KMS-11 (cell line): ENCODE measurements around the gene DENND1A.

ENCODE experiments used
- H2AFZ ChIP-seq: fragments of 200-600 bp; sonication (generic); 2 replicates; pipeline ENCODE4 v1.6.1; 2016; ENCODE audit warnings: antibody characterized with exemption, mixed run types, low read depth
- H3K27ac ChIP-seq: fragments of 200-600 bp; sonication (generic); 2 replicates; pipeline ENCODE4 v1.6.1; 2016; ENCODE audit warnings: mild to moderate bottlenecking, mixed run types
- H3K27me3 ChIP-seq: fragments of 200-600 bp; sonication (generic); 2 replicates; pipeline ENCODE4 v1.6.1; 2017; ENCODE audit warnings: mild to moderate bottlenecking, low read depth, mixed run types, moderate library complexity; ENCODE audit not compliant: insufficient read depth
- H3K36me3 ChIP-seq: fragments of 200-600 bp; sonication (generic); 2 replicates; pipeline ENCODE4 v1.6.1; 2017; ENCODE audit warnings: mild to moderate bottlenecking, mixed run types; ENCODE audit not compliant: insufficient read depth
- H3K4me1 ChIP-seq: fragments of 200-600 bp; sonication (generic); 2 replicates; pipeline ENCODE4 v1.6.1; 2016; ENCODE audit warnings: mild to moderate bottlenecking, low read depth, mixed run types; ENCODE audit not compliant: poor library complexity, severe bottlenecking
- H3K4me2 ChIP-seq: fragments of 200-600 bp; sonication (generic); 2 replicates; pipeline ENCODE4 v1.7.0; 2016; ENCODE audit warnings: mild to moderate bottlenecking, mixed run types
- H3K4me3 ChIP-seq: fragments of 200-600 bp; sonication (generic); IDR thresholded peaks from 2 replicates; pipeline ENCODE4 v1.6.1; 2017; ENCODE audit warnings: low read depth, low read length, mixed read lengths; ENCODE audit not compliant: insufficient read depth
- H3K79me2 ChIP-seq: fragments of 200-600 bp; sonication (generic); 2 replicates; pipeline ENCODE4 v1.6.1; 2016; ENCODE audit warnings: low read depth, mixed run types; ENCODE audit not compliant: insufficient read depth
- H3K9ac ChIP-seq: fragments of 200-600 bp; sonication (generic); 2 replicates; pipeline ENCODE4 v1.6.1; 2016; ENCODE audit warnings: mild to moderate bottlenecking, mixed run types
- H4K20me1 ChIP-seq: fragments of 200-600 bp; sonication (generic); 2 replicates; pipeline ENCODE4 v1.6.1; 2016; ENCODE audit warnings: mild to moderate bottlenecking, mixed run types; ENCODE audit not compliant: insufficient read depth
- TF ChIP-seq, protein P1 (sequence below): fragments of 200-600 bp; sonication (generic); conservative IDR thresholded peaks from 2 replicates; pipeline ENCODE4 v1.6.1; 2017; ENCODE audit warnings: low read depth, mild to moderate bottlenecking, antibody characterized with exemption, low read length, moderate library complexity, mixed read lengths

DENND1A gene

GRCh38 chr9:123490688-123491087 is 439.2 kb downstream of the DENND1A start:
- H4K20me1 ChIP-seq = no peaks in the 10 kb centered on the region
- H2AFZ ChIP-seq = no peak overlapping the region
- H3K4me1 ChIP-seq = no peaks in the 10 kb centered on the region
- H3K27ac ChIP-seq = no peak overlapping the region
- no peak overlapping the region for H3K4me2 ChIP-seq
- H3K79me2 ChIP-seq = no peaks in the 10 kb centered on the region
- H3K9ac ChIP-seq = no peak overlapping the region
- no peak overlapping the region for H3K4me3 ChIP-seq
- no peaks in the 10 kb centered on the region for H3K27me3 ChIP-seq
- no peaks in the 10 kb centered on the region for H3K36me3 ChIP-seq
- TF ChIP-seq, protein P1, sequence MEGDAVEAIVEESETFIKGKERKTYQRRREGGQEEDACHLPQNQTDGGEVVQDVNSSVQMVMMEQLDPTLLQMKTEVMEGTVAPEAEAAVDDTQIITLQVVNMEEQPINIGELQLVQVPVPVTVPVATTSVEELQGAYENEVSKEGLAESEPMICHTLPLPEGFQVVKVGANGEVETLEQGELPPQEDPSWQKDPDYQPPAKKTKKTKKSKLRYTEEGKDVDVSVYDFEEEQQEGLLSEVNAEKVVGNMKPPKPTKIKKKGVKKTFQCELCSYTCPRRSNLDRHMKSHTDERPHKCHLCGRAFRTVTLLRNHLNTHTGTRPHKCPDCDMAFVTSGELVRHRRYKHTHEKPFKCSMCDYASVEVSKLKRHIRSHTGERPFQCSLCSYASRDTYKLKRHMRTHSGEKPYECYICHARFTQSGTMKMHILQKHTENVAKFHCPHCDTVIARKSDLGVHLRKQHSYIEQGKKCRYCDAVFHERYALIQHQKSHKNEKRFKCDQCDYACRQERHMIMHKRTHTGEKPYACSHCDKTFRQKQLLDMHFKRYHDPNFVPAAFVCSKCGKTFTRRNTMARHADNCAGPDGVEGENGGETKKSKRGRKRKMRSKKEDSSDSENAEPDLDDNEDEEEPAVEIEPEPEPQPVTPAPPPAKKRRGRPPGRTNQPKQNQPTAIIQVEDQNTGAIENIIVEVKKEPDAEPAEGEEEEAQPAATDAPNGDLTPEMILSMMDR = no peak

- no peak overlapping the region for H3K4me3 ChIP-seq
- no peaks in the 10 kb centered on the region for H3K27me3 ChIP-seq
- no peak overlapping the region for H3K9ac ChIP-seq
- no peak overlapping the region for H3K27ac ChIP-seq
- no peak overlapping the region for H2AFZ ChIP-seq
- no peaks in the 10 kb centered on the region for H3K79me2 ChIP-seq
- H3K4me1 ChIP-seq = no peaks in the 10 kb centered on the region
- TF ChIP-seq, protein P1 = no peak
- no peaks in the 10 kb centered on the region for H3K36me3 ChIP-seq
- H3K4me2 ChIP-seq = no peak overlapping the region
- H4K20me1 ChIP-seq = no peaks in the 10 kb centered on the region
Measured at GRCh38 chr9:123488722-123489321, 441.1 kb downstream of the DENND1A start.

- Histone ChIP-seq H2AFZ (no peak overlapping the region), H3K79me2 (no peaks in the 10 kb centered on the region), H3K4me3 (no peak overlapping the region), H3K27ac (no peak overlapping the region), H3K27me3 (no peaks in the 10 kb centered on the region), H3K36me3 (no peaks in the 10 kb centered on the region), H3K9ac (no peak overlapping the region), H4K20me1 (no peaks in the 10 kb centered on the region), H3K4me2 (no peak overlapping the region), H3K4me1 (no peaks in the 10 kb centered on the region)
- TF ChIP-seq, protein P1 = no peak
Measured at GRCh38 chr9:123487944-123488548, 441.9 kb downstream of the DENND1A start.

GRCh38 chr9:123486431-123486830 is 443.5 kb downstream of the DENND1A start:
- no peak overlapping the region for H2AFZ ChIP-seq
- H4K20me1 ChIP-seq = no peaks in the 10 kb centered on the region
- no peaks in the 10 kb centered on the region for H3K27me3 ChIP-seq
- H3K36me3 ChIP-seq = no peaks in the 10 kb centered on the region
- H3K4me2 ChIP-seq = no peak overlapping the region
- TF ChIP-seq, protein P1 = no peak
- H3K9ac ChIP-seq = no peak overlapping the region
- no peak overlapping the region for H3K27ac ChIP-seq
- no peak overlapping the region for H3K4me3 ChIP-seq
- no peaks in the 10 kb centered on the region for H3K4me1 ChIP-seq
- no peaks in the 10 kb centered on the region for H3K79me2 ChIP-seq
